Muscle layer of duodenum (tissue), 2 donors: ENCODE results near the gene TDRD3.

Source experiments
- H3K27ac ChIP-seq: one replicate; pipeline ENCODE4 v1.7.0; 2013; ENCODE audit warnings: mild to moderate bottlenecking, low read length
- H3K27me3 ChIP-seq: one replicate; pipeline ENCODE4 v1.7.0; 2013; ENCODE audit warnings: low read depth, mild to moderate bottlenecking, control low read depth, low read length
- H3K36me3 ChIP-seq, 2 donors: one replicate each; pipeline ENCODE4 v1.7.0; 2013; ENCODE audit warnings: low read length in 2 of 2, control low read depth in 1 of 2, mild to moderate bottlenecking in 1 of 2; ENCODE audit not compliant: insufficient read depth in 2 of 2, control insufficient read depth in 1 of 2
- H3K4me1 ChIP-seq, 2 donors: one replicate each; pipeline ENCODE4 v1.7.0; 2013; ENCODE audit warnings: low read length in 2 of 2, mild to moderate bottlenecking in 2 of 2, control low read depth in 1 of 2, moderate library complexity in 1 of 2; ENCODE audit not compliant: insufficient read depth in 2 of 2, control insufficient read depth in 1 of 2
- H3K4me3 ChIP-seq, 2 donors: one replicate each; pipeline ENCODE4 v1.7.0; 2013; ENCODE audit warnings: low read length in 2 of 2, low read depth in 1 of 2, mild to moderate bottlenecking in 1 of 2
- H3K9me3 ChIP-seq, 2 donors: one replicate each; pipeline ENCODE4 v1.7.0; 2013; ENCODE audit warnings: low read length in 2 of 2, control low read depth in 1 of 2, mild to moderate bottlenecking in 1 of 2; ENCODE audit not compliant: control insufficient read depth in 1 of 2
- donor health status: healthy.

Gene TDRD3

DNA sequence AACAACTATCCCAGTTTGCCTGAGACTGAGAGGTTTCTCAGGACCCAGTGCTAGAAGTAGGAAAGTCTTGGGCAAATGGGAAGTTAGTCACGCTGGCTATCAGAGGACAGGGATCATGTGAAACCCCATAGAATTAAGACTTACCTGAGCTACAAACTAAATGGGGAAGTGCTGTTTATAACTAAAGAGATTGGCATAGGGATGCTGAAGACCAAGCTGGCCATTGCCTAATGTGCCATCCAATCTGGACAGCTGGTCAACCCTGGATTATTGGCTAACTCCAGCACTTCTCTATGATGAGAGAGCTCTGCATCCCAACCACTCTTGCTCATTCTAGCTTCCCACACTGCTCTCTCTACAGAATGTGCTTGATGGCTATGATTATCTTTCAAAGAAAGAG is 216.1 kb downstream of the TDRD3 start:
- H3K27ac ChIP-seq, result no peak overlapping the region
- no peaks in the 10 kb centered on the region for H3K36me3 ChIP-seq
- H3K4me1 ChIP-seq, result no peaks in the 10 kb centered on the region
- H3K27me3 ChIP-seq, result no peaks in the 10 kb centered on the region
- no peak overlapping the region for H3K4me3 ChIP-seq
- no peaks in the 10 kb centered on the region for H3K9me3 ChIP-seq

DNA sequence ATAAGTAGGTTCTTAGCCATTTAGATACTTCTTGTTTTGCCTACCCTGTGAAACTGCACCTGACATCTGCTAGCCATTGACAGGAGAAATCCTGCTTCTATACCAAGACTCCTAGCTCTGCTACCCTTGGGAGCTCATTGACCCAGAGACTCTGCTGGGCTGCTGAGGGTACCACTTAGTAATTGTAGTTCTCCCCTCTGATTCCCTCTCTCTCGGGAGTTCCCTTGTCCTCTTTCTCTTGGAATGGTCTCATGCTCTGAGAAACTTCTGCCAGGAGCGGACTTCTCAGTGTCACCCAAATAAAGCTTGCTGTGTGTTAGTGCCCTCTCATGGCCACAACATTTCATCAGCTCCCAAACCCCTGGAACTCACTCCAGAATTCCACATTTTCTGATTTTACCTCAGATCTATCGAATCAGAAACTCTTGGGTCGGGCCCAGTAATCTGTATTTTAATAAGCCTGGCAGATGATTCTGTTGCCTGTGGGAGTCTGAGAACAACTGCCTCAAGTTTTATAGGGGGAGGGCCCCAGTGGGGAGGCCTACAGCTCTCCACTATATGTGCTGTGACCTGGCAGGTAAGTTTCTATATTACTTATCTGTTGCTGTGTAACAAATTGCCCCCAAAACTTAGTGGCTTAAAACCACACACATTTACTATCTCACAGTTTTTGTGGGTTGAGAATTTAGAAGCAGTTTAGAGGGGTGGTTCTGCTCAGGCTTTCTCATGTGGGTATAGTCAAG is 221.1 kb downstream of the TDRD3 start:
- Histone ChIP-seq H3K27me3 (no peaks in the 10 kb centered on the region), H3K36me3 (no peaks in the 10 kb centered on the region), H3K27ac (no peak overlapping the region), H3K4me3 (no peak overlapping the region), H3K4me1 (no peaks in the 10 kb centered on the region), H3K9me3 (no peaks in the 10 kb centered on the region)

- H3K4me3 ChIP-seq, result no peak overlapping the region
- no peaks in the 10 kb centered on the region for H3K9me3 ChIP-seq
- no peaks in the 10 kb centered on the region for H3K4me1 ChIP-seq
- no peaks in the 10 kb centered on the region for H3K27me3 ChIP-seq
- no peak overlapping the region for H3K27ac ChIP-seq
- no peaks in the 10 kb centered on the region for H3K36me3 ChIP-seq
Observed at GRCh38 chr13:60619461-60619860, 222.4 kb downstream of the TDRD3 start.

- Histone ChIP-seq H3K27me3 (no peaks in the 10 kb centered on the region), H3K4me3 (no peak overlapping the region), H3K27ac (no peak overlapping the region), H3K9me3 (no peaks in the 10 kb centered on the region), H3K36me3 (no peaks in the 10 kb centered on the region), H3K4me1 (no peaks in the 10 kb centered on the region)
Observed at GRCh38 chr13:60620611-60621395, 223.8 kb downstream of the TDRD3 start.

DNA sequence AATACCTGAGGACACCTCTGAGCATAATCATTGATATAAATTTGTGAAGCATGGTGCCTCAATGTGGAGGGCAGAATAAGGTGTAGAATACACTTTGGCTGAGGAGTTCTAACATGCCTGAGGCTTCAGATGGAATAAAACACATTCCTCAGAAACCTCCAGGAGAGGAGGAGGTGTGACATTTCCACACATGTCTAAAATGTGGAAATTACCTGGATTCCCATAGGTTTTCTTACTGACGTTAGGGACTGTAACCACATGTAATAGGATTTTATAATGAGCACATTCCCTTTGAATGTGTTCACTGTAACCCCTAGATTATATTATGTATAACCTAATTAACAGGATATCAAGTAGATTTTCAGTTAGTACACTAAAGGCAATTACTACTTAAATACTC is 226.1 kb downstream of the TDRD3 start:
- no peak overlapping the region for H3K4me3 ChIP-seq
- H3K9me3 ChIP-seq, result no peaks in the 10 kb centered on the region
- no peaks in the 10 kb centered on the region for H3K27me3 ChIP-seq
- no peaks in the 10 kb centered on the region for H3K36me3 ChIP-seq
- no peaks in the 10 kb centered on the region for H3K4me1 ChIP-seq
- no peak overlapping the region for H3K27ac ChIP-seq
